Measurements from ENCODE around the gene TCF7L1. TPM values are rescaled to one million over a fixed set of nuclear protein-coding genes. Genes with fewer than 3 reads are reported as not detected.
A peak's percentile ranks its signal among the peaks of the same experiment; 100 is the strongest.

TCF7L1 gene
- total RNA-seq, 2 donors from 2014 or later: 71.9 to 73.3 TPM

- Mint-ChIP-seq H3K9me3 (no peaks in the 10 kb centered on the region), H3K27ac (no peak overlapping the region), H3K36me3 (ENCODE audit: low read depth) (peaks cover 39% of the 10 kb centered on the region), H3K4me3 (no peak overlapping the region), H3K27me3 (ENCODE audit: insufficient read depth) (no peaks in the 10 kb centered on the region), H3K4me1 (peaks cover 37% of the 10 kb centered on the region)
- no peak for TF ChIP-seq CTCF (conservative IDR thresholded peaks at IDR 0.05)
- Histone ChIP-seq H3K4me1 (ENCODE audit: control insufficient read depth, insufficient read depth, low read length) (peaks cover 8% of the 10 kb centered on the region), H3K4me3 (ENCODE audit: low read length) (no peak overlapping the region), H3K9me3 (ENCODE audit: control insufficient read depth, low read length) (no peaks in the 10 kb centered on the region), H3K36me3 (ENCODE audit: control insufficient read depth, insufficient read depth, low read length) (peaks cover 42% of the 10 kb centered on the region), H3K9ac (ENCODE audit: extremely low read depth, low read length, poor library complexity, severe bottlenecking) (no peak overlapping the region), H3K27ac (ENCODE audit: low read depth, low read length) (no peak overlapping the region), H3K27me3 (ENCODE audit: control insufficient read depth, insufficient read depth, low read length, poor library complexity, severe bottlenecking) (no peaks in the 10 kb centered on the region)
- no peak for DNase-seq
- WGBS, 2 experiments (ENCODE audit: insufficient coverage in 1 of 2, insufficient read length in 1 of 2): 94 to 100% methylated on average over 3 of the region's 3 CpGs
These were observed 35.8 kb downstream of the TCF7L1 start for GRCh38 chr2:85168942-85169341.

- TF ChIP-seq CTCF (conservative IDR thresholded peaks at IDR 0.05): no peak
- Mint-ChIP-seq H3K27ac (no peak overlapping the region), H3K27me3 (ENCODE audit: insufficient read depth) (no peaks in the 10 kb centered on the region), H3K9me3 (no peaks in the 10 kb centered on the region), H3K4me3 (no peak overlapping the region), H3K36me3 (ENCODE audit: low read depth) (peaks cover 39% of the 10 kb centered on the region), H3K4me1 (peaks cover 37% of the 10 kb centered on the region)
- Histone ChIP-seq H3K4me3 (ENCODE audit: low read length) (no peak overlapping the region), H3K27ac (ENCODE audit: low read depth, low read length) (no peak overlapping the region), H3K9ac (ENCODE audit: extremely low read depth, low read length, poor library complexity, severe bottlenecking) (no peak overlapping the region), H3K36me3 (ENCODE audit: control insufficient read depth, insufficient read depth, low read length) (peaks cover 47% of the 10 kb centered on the region), H3K9me3 (ENCODE audit: control insufficient read depth, low read length) (no peaks in the 10 kb centered on the region), H3K27me3 (ENCODE audit: control insufficient read depth, insufficient read depth, low read length, poor library complexity, severe bottlenecking) (no peaks in the 10 kb centered on the region), H3K4me1 (ENCODE audit: control insufficient read depth, insufficient read depth, low read length) (peaks cover 5% of the 10 kb centered on the region)
- 93 to 100% methylated on average over 2 to 3 of the region's 3 CpGs for WGBS, 2 experiments (ENCODE audit: insufficient coverage in 1 of 2, insufficient read length in 1 of 2)
- DNase-seq: no peak
These were observed 36.4 kb downstream of the TCF7L1 start for GRCh38 chr2:85169581-85169980.

- Histone ChIP-seq H3K27ac (ENCODE audit: low read depth, low read length) (no peak overlapping the region), H3K9ac (ENCODE audit: extremely low read depth, low read length, poor library complexity, severe bottlenecking) (no peak overlapping the region), H3K9me3 (ENCODE audit: control insufficient read depth, low read length) (no peaks in the 10 kb centered on the region), H3K4me1 (ENCODE audit: control insufficient read depth, insufficient read depth, low read length) (peaks cover 7% of the 10 kb centered on the region), H3K36me3 (ENCODE audit: control insufficient read depth, insufficient read depth, low read length) (peaks cover 47% of the 10 kb centered on the region), H3K27me3 (ENCODE audit: control insufficient read depth, insufficient read depth, low read length, poor library complexity, severe bottlenecking) (no peaks in the 10 kb centered on the region), H3K4me3 (ENCODE audit: low read length) (no peak overlapping the region)
- TF ChIP-seq CTCF (conservative IDR thresholded peaks at IDR 0.05): no peak
- DNase-seq: no peak
- no peak overlapping the region for H3K4me3 Mint-ChIP-seq
- H3K36me3 Mint-ChIP-seq (ENCODE audit: low read depth): peaks cover 39% of the 10 kb centered on the region
- peaks cover 44% of the 10 kb centered on the region for H3K4me1 Mint-ChIP-seq
- no peaks in the 10 kb centered on the region for H3K9me3 Mint-ChIP-seq
- no peaks in the 10 kb centered on the region for H3K27me3 Mint-ChIP-seq (ENCODE audit: insufficient read depth)
- 94% methylated on average over 5 to 6 of the region's 6 CpGs for WGBS, 2 experiments (ENCODE audit: insufficient coverage in 1 of 2, insufficient read length in 1 of 2)
- peak overlapping the region; percentile 63 for H3K27ac Mint-ChIP-seq
These were observed 37.8 kb downstream of the TCF7L1 start for GRCh38 chr2:85170938-85171475.

Measured in endodermal cell (in vitro differentiated cells).